Measurements from ENCODE around the gene CCDC117. TPM values are rescaled to one million over a fixed set of nuclear protein-coding genes. Genes with fewer than 3 reads are reported as not detected.
"Not testable (repeated sequence)": the region's sequence is repeated elsewhere in the genome, so short reads cannot be mapped to it uniquely, and the experiment has no call there.

CCDC117 gene
- polyA plus RNA-seq, 5 donors, result 26.1 to 48.3 (median 37.7) TPM

- peak; percentile 68 to 71 for DNase-seq
Observed at GRCh38 chr22:28799606-28800307, 27.3 kb downstream of the CCDC117 start.

GRCh38 chr22:28800308-28801041, 28.0 kb downstream of the CCDC117 start, which contains the start of gene XBP1:
XBP1 (minus strand) TSS chr22:28800569.
- DNase-seq, result peak; percentile 96 to 97

- DNase-seq, result no peak
Observed at GRCh38 chr22:28801845-28802594, 29.5 kb downstream of the CCDC117 start.

GRCh38 chr22:28802595-28803123, 30.2 kb downstream of the CCDC117 start:
- DNase-seq, result no peak

GRCh38 chr22:28805426-28805825, 32.9 kb downstream of the CCDC117 start:
- not testable (repeated sequence) for DNase-seq

GRCh38 chr22:28808716-28809355, 36.3 kb downstream of the CCDC117 start:
- DNase-seq, result no peak

- no peak for DNase-seq
Observed at GRCh38 chr22:28810821-28811491, 38.5 kb downstream of the CCDC117 start.

GRCh38 chr22:28812516-28812915, 40.0 kb downstream of the CCDC117 start:
- DNase-seq, result no peak

- no peak for DNase-seq
Observed at GRCh38 chr22:28813772-28814518, 41.5 kb downstream of the CCDC117 start.

GRCh38 chr22:28815111-28815510, 42.6 kb downstream of the CCDC117 start:
- DNase-seq, result no peak

- DNase-seq, result no peak
Observed at GRCh38 chr22:28815729-28816128, 43.2 kb downstream of the CCDC117 start.

GRCh38 chr22:28817064-28817463, 44.6 kb downstream of the CCDC117 start:
- DNase-seq, result no peak

GRCh38 chr22:28817919-28818859, 45.7 kb downstream of the CCDC117 start:
- peak; percentile 45 to 60 for DNase-seq

GRCh38 chr22:28819253-28820096, 47.0 kb downstream of the CCDC117 start:
- no peak for DNase-seq

- no peak for DNase-seq
Observed at GRCh38 chr22:28820885-28821284, 48.4 kb downstream of the CCDC117 start.

- DNase-seq, result no peak
Observed at GRCh38 chr22:28821452-28821851, 49.0 kb downstream of the CCDC117 start.

GRCh38 chr22:28822930-28823551, 50.5 kb downstream of the CCDC117 start:
- DNase-seq, result no peak

GRCh38 chr22:28824455-28824854, 52.0 kb downstream of the CCDC117 start:
- DNase-seq, result not testable (repeated sequence)
